LNCaP clone FGC (cell line): ENCODE results near the gene HIPK1.

Experiments
- DNase-seq: peaks from one replicate; pipeline ENCODE4 v3.0.0-alpha.2; 2011; ENCODE audit warnings: low read depth
- H3K4me3 ChIP-seq: 2 replicates; pipeline ENCODE4 v1.5.1; 2011; ENCODE audit warnings: mild to moderate bottlenecking, low read depth, low read length, control low read depth
- CTCF ChIP-seq: IDR thresholded peaks from 2 replicates; pipeline ENCODE4 v1.5.1; 2012; ENCODE audit warnings: mild to moderate bottlenecking; ENCODE audit not compliant: control insufficient read depth, insufficient read depth; ENCODE audit errors: extremely low read depth

The HIPK1 gene

DNA sequence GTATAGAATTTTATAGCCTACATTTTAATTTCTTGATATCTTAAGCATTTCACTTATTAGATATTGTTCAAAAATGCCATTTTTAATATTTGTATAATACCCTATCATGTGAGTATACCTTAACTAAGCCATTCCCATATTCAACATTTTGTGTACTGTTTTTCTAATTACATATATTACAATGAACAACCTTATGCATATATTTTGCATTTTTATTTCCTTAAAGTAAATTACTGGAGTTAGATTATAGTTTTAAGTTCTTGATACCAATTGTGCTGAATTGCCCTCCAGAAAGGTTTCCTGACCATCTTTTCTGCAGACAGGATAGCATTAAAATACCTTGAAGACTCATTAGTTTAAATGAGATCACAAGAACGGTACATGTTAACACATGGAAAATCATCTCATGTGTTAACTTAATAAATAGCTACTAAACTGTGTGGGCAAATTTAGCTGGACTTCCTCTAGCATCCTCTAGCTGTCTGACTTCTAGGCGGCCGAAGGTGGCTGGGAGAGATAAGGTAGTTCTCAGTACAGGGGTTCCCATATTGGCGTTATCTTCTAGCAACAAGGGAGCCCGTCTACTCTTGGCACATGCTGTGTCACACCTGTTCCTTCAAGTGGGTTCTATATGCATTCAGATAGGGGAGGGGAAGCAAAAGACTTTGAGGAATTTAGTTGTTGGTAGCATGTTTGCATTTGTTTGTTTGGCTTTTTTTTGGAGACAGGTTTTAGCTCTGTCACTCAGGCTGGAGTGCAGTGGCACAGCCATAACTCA is 15.0 kb upstream of the HIPK1 start:
- no peak for DNase-seq
- no peak overlapping the region for H3K4me3 ChIP-seq
- TF ChIP-seq CTCF, result no peak

DNA sequence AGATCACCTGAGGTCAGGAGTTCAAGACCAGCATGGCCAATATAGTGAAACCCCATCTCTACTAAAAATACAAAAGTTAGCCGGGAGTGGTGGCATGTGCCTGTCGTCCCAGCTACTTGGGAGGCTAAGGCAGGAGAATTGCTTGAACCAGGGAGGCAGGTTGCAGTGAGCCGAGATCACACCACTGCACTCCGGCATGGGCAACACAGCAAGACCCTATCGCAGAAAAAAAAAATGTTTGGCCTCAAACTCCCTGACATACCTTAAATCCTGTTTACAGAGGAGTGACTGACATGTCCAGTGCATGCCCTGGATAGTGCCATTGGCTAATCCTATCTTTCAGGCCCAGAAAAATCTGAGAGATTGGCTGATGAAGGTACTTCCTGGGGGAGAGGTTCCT is 12.2 kb upstream of the HIPK1 start:
- no peak overlapping the region for H3K4me3 ChIP-seq
- DNase-seq, result no peak
- TF ChIP-seq CTCF, result no peak

- no peak overlapping the region for H3K4me3 ChIP-seq
- no peak for TF ChIP-seq CTCF
- DNase-seq, result no peak
Observed at GRCh38 chr1:113917400-113918082, 11.6 kb upstream of the HIPK1 start.

- TF ChIP-seq CTCF, result no peak
- DNase-seq, result no peak
- H3K4me3 ChIP-seq, result no peak overlapping the region
Observed at GRCh38 chr1:113918243-113918642, 10.9 kb upstream of the HIPK1 start.

DNA sequence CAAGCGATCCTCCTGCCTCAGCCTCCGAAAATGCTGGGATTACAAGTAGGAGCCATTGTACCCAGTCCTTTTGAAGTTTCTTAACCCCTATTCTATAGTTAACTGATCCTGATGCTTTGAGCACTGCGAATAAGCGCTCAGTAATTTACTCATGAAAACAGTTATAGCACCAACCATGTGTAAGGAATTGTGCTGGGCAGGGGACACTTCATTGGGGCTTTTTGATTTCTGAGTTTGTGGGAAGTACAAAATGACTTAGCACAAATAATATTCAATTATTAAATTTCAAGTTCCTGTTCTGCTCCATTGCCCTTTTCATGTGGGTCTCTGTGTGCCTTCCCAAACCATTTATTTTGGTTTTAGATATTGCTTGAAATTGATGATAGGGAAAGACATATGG is 6.2 kb upstream of the HIPK1 start:
- H3K4me3 ChIP-seq, result no peak overlapping the region
- no peak for DNase-seq
- no peak for TF ChIP-seq CTCF

DNA sequence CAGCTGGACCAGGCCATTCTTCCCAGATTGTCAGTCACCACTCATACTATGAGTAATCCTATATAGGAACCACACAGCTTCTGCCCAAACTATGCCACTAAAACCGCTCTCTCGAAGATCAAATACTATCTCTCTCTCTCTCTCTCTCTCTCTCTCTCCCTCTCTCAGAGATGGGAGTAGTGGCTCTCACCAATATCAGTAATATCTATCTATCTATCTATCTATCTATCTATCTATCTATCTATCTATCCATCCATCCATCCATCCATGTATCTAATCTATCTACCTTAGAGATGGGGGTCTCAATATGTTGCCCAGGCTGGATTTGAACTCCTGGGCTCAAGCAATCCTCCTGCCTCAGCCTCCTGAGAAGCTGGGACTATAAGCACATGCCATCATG is 4.7 kb upstream of the HIPK1 start:
- H3K4me3 ChIP-seq, result no peak overlapping the region
- no peak for DNase-seq
- TF ChIP-seq CTCF, result no peak
